ENCODE data around the gene ARID4B. TPM values are rescaled to one million over a fixed set of nuclear protein-coding genes. Genes with fewer than 3 reads are reported as not detected.

Gene ARID4B
- total and polyA plus RNA-seq, 2 of the 13 experiments (the other 11 are each of a cell fraction or from before 2014, with no cell fraction given): 9.7 to 24.6 TPM

- TF ChIP-seq ZNF800 (CRISPR knock-in tag; IDR thresholded peaks at IDR 0.05) (peak; percentile 1; the same call in 1 of the 2 replicates), AGO1 (IDR thresholded peaks at IDR 0.05; ENCODE audit: low read depth, low read length, poor library complexity, severe bottlenecking) (no peak), ZNF317 (CRISPR knock-in tag; IDR thresholded peaks at IDR 0.05) (no peak), SIN3A (IDR thresholded peaks at IDR 0.05; ENCODE audit: borderline replicate concordance, low read depth, low read length) (peak; percentile 28; the same call in 1 of the 2 replicates), MED13 (CRISPR knock-in tag; IDR thresholded peaks at IDR 0.05) (no peak), ZNF354B (CRISPR knock-in tag; IDR thresholded peaks at IDR 0.05) (no peak), ZNF615 (CRISPR knock-in tag; IDR thresholded peaks at IDR 0.05; ENCODE audit: borderline replicate concordance) (0 out of 2 replicates have a peak, but pooled peaks have one; percentile 22), BRCA1 (CRISPR knock-in tag; IDR thresholded peaks at IDR 0.05) (0 out of 2 replicates have a peak, but pooled peaks have one; percentile 21), SMAD9 (CRISPR knock-in tag; IDR thresholded peaks at IDR 0.05) (0 out of 2 replicates have a peak, but pooled peaks have one; percentile 15), NCOR1 (IDR thresholded peaks at IDR 0.05; ENCODE audit: borderline replicate concordance, low read length) (no peak), YY1 (IDR thresholded peaks at IDR 0.05; ENCODE audit: insufficient read depth, insufficient replicate concordance, low read depth, low read length) (no peak), ELF4 (CRISPR knock-in tag; IDR thresholded peaks at IDR 0.05; ENCODE audit: borderline replicate concordance) (no peak), SUZ12 (IDR thresholded peaks at IDR 0.05; ENCODE audit: low read depth, low read length) (no peak), ZNF446 (CRISPR knock-in tag; IDR thresholded peaks at IDR 0.05) (no peak; the same call in 1 of the 2 replicates), GATA4 (IDR thresholded peaks at IDR 0.05; ENCODE audit: borderline replicate concordance, low read depth) (no peak), CSRNP2 (CRISPR knock-in tag; conservative IDR thresholded peaks at IDR 0.05; ENCODE audit: low read depth) (no peak), POLR2A (IDR thresholded peaks at IDR 0.05; ENCODE audit: insufficient read depth in 1 of 2, low read depth in 2 of 2, low read length in 2 of 2) (0 out of 4 replicates have a peak, but pooled peaks of 1 of the 2 experiments have one; percentile 5)
- TF ChIP-seq, protein P1, sequence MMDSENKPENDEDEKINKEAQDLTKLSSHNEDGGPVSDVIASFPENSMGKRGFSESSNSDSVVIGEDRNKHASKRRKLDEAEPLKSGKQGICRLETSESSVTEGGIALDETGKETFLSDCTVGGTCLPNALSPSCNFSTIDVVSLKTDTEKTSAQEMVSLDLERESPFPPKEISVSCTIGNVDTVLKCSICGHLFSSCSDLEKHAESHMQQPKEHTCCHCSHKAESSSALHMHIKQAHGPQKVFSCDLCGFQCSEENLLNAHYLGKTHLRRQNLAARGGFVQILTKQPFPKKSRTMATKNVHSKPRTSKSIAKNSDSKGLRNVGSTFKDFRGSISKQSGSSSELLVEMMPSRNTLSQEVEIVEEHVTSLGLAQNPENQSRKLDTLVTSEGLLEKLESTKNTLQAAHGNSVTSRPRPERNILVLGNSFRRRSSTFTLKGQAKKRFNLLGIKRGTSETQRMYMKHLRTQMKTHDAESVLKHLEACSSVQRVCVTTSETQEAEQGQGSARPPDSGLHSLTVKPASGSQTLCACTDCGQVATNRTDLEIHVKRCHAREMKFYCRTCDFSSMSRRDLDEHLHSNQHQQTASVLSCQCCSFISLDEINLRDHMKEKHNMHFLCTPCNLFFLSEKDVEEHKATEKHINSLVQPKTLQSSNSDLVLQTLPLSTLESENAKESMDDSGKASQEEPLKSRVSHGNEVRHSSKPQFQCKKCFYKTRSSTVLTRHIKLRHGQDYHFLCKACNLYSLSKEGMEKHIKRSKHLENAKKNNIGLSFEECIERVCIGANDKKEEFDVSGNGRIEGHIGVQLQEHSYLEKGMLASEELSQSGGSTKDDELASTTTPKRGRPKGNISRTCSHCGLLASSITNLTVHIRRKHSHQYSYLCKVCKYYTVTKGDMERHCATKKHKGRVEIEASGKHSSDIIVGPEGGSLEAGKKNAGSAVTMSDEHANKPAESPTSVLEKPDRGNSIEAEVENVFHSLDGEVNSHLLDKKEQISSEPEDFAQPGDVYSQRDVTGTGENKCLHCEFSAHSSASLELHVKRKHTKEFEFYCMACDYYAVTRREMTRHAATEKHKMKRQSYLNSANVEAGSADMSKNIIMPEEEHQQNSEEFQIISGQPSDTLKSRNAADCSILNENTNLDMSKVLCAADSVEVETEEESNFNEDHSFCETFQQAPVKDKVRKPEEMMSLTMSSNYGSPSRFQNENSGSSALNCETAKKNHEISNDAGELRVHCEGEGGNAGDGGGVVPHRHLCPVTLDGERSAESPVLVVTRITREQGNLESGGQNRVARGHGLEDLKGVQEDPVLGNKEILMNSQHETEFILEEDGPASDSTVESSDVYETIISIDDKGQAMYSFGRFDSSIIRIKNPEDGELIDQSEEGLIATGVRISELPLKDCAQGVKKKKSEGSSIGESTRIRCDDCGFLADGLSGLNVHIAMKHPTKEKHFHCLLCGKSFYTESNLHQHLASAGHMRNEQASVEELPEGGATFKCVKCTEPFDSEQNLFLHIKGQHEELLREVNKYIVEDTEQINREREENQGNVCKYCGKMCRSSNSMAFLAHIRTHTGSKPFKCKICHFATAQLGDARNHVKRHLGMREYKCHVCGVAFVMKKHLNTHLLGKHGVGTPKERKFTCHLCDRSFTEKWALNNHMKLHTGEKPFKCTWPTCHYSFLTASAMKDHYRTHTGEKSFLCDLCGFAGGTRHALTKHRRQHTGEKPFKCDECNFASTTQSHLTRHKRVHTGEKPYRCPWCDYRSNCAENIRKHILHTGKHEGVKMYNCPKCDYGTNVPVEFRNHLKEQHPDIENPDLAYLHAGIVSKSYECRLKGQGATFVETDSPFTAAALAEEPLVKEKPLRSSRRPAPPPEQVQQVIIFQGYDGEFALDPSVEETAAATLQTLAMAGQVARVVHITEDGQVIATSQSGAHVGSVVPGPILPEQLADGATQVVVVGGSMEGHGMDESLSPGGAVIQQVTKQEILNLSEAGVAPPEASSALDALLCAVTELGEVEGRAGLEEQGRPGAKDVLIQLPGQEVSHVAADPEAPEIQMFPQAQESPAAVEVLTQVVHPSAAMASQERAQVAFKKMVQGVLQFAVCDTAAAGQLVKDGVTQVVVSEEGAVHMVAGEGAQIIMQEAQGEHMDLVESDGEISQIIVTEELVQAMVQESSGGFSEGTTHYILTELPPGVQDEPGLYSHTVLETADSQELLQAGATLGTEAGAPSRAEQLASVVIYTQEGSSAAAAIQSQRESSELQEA (CRISPR knock-in tag; IDR thresholded peaks at IDR 0.05; ENCODE audit: not compliant biosample characterization): peak; percentile 4
Measured at GRCh38 chr1:235127732-235128455, 200.1 kb downstream of the ARID4B start (continued).

All from HepG2 (cell line).